GM12878 (cell line): ENCODE data around the gene MBIP. TPM values are rescaled to one million over a fixed set of nuclear protein-coding genes. Genes with fewer than 3 reads are reported as not detected.

ENCODE experiments used
- ATAC-seq: fragments of 200-7000 bp; cut with Tn5 transposase; 3 replicates; pipeline ENCODE4 v1.9.1; 2020; ENCODE audit warnings: mild to moderate bottlenecking, moderate library complexity
- BruUV-seq: library from RNA; stranded (reverse); fragments of 400-500 nt; replicated peaks from 2 replicates; lab custom pipeline; 2021; lab: Mats Ljungman, UMichigan
- CTCF ChIA-PET: fragments of 300-600 bp; sonication (Branson Sonifier 250); formaldehyde crosslinking; extraction: SDS; loops from one replicate; lab custom pipeline; 2021; ENCODE audit warnings: inconsistent platforms; lab: Yijun Ruan, JAX
- POLR2A ChIA-PET: fragments of 350-600 bp; formaldehyde crosslinking; extraction: SDS; loops from one replicate; lab custom pipeline; 2021; ENCODE audit warnings: inconsistent platforms; lab: Charles Lee
- RAD21 ChIA-PET: fragments of 300-600 bp; sonication (Branson Sonifier 250); formaldehyde crosslinking; loops from one replicate; lab custom pipeline; 2023; ENCODE audit warnings: antibody characterized with exemption; ENCODE audit not compliant: unreplicated experiment; lab: Charles Lee
- SMC1A ChIA-PET: fragments of 300-600 bp; sonication (Branson Sonifier 250); formaldehyde crosslinking; loops from one replicate; lab custom pipeline; 2023; ENCODE audit not compliant: unreplicated experiment, uncharacterized antibody; lab: Charles Lee
- DNase-seq: peaks from one replicate; pipeline ENCODE4 v3.0.0-alpha.2; 2011; ENCODE audit warnings: low read depth, low spot score
- FAIRE-seq: peaks from 3 replicates; lab custom pipeline; 2011; peaks lifted over from hg19 to GRCh38; lab: Jason Lieb, UNC
- H2AFZ ChIP-seq: 2 replicates; pipeline ENCODE4 v1.6.0; 2011; ENCODE audit warnings: low read depth, low read length, control low read depth; ENCODE audit not compliant: control insufficient read depth
- H3K27ac ChIP-seq: 2 replicates; pipeline ENCODE4 v1.5.1; 2011; ENCODE audit warnings: control low read depth; ENCODE audit not compliant: control insufficient read depth, insufficient read depth
- H3K27me3 ChIP-seq, 2 experiments: replicated peaks in 1 of 2; 2 replicates each; pipeline versions ENCODE4 v1.6.0 to v1.6.1; 2011; ENCODE audit warnings: low read length in 1 of 2; ENCODE audit not compliant: control insufficient read depth in 2 of 2, insufficient read depth in 2 of 2
- H3K36me3 ChIP-seq, 2 experiments: 2 replicates each; pipeline ENCODE4 v1.5.1; 2011; ENCODE audit warnings: low read length in 1 of 2; ENCODE audit not compliant: control insufficient read depth in 2 of 2, insufficient read depth in 2 of 2
- H3K4me1 ChIP-seq: 2 replicates; pipeline ENCODE4 v1.6.1; 2011; ENCODE audit warnings: mild to moderate bottlenecking, low read length, moderate library complexity, mixed read lengths; ENCODE audit not compliant: control insufficient read depth, insufficient read depth
- H3K4me2 ChIP-seq: 2 replicates; pipeline ENCODE4 v1.6.0; 2011; ENCODE audit warnings: control low read depth; ENCODE audit not compliant: control insufficient read depth, insufficient read depth
- H3K4me3 ChIP-seq: fragments of 200-600 bp; sonication (generic); 2 replicates; pipeline ENCODE4 v1.5.1; 2016
- H3K79me2 ChIP-seq: 2 replicates; pipeline ENCODE4 v1.6.0; 2011; ENCODE audit warnings: low read length; ENCODE audit not compliant: control insufficient read depth, insufficient read depth
- H3K9ac ChIP-seq: 2 replicates; pipeline ENCODE4 v1.8.0; 2011; ENCODE audit warnings: low read length, control low read depth, mixed read lengths; ENCODE audit not compliant: control insufficient read depth, insufficient read depth
- H3K9me3 ChIP-seq: replicated peaks from 3 replicates; pipeline ENCODE4 v1.5.1; 2011; ENCODE audit warnings: mild to moderate bottlenecking, low read length; ENCODE audit not compliant: control insufficient read depth, insufficient read depth
- H4K20me1 ChIP-seq: 2 replicates; pipeline ENCODE4 v1.6.0; 2011; ENCODE audit not compliant: control insufficient read depth, insufficient read depth
- CHD2 ChIP-seq: IDR thresholded peaks from 2 replicates; pipeline ENCODE4 v1.6.1; 2011; ENCODE audit warnings: low read depth, low read length, improper control_type of control experiment, borderline replicate concordance
- CREM ChIP-seq: IDR thresholded peaks from 2 replicates; pipeline ENCODE4 v1.6.1; 2014; ENCODE audit warnings: antibody characterized with exemption, low read depth
- CTCF ChIP-seq, 3 experiments: IDR thresholded peaks in 2 of 3; conservative IDR thresholded peaks in 1 of 3; 2 replicates each; pipeline ENCODE4 v1.5.1; 2011; ENCODE audit warnings: low read depth in 3 of 3, low read length in 3 of 3, mild to moderate bottlenecking in 3 of 3, control low read depth in 2 of 3, moderate library complexity in 2 of 3, inconsistent platforms in 1 of 3, mixed read lengths in 1 of 3; ENCODE audit not compliant: control insufficient read depth in 2 of 3, insufficient read depth in 1 of 3; ENCODE audit errors: extremely low read depth in 1 of 3
- EP300 ChIP-seq, 2 experiments: fragments of 150-350 bp in 1 of 2; IDR thresholded peaks; 2 replicates each; pipeline ENCODE4 v1.6.1; 2011 to 2012; ENCODE audit warnings: low read depth in 2 of 2, low read length in 2 of 2, borderline replicate concordance in 1 of 2, improper control_type of control experiment in 1 of 2, inconsistent platforms in 1 of 2; ENCODE audit not compliant: control insufficient read depth in 1 of 2
- JUNB ChIP-seq: IDR thresholded peaks from 2 replicates; pipeline ENCODE4 v1.6.1; 2016; ENCODE audit warnings: antibody characterized with exemption, mild to moderate bottlenecking
- PAX5 ChIP-seq: IDR thresholded peaks from 2 replicates; pipeline ENCODE4 v1.6.1; 2011; ENCODE audit warnings: low read depth, low read length, borderline replicate concordance
- ZBTB4 ChIP-seq: fragments of 450-650 bp; formaldehyde crosslinking; IDR thresholded peaks from 2 replicates; pipeline ENCODE4 v1.4.0; 2022; ENCODE audit warnings: mild to moderate bottlenecking, moderate library complexity
- WGBS: methylation state at CpG from one replicate; pipeline ENCODE4 v1.1.6; 2016; ENCODE audit warnings: low lambda C conversion rate; ENCODE audit not compliant: insufficient replicate concordance, insufficient coverage; ENCODE audit errors: missing lambda C conversion rate; 5-methylcytosine and 5-hydroxymethylcytosine counted together
- in situ Hi-C: fragments of 300-500 bp; cut with MboI; formaldehyde crosslinking; loops from 9 replicates; pipeline ENCODE4 v1.14.3; 2018; ENCODE audit warnings: mixed read lengths
- intact Hi-C: fragments of 100-400 bp; cut with micrococcal nuclease; formaldehyde crosslinking; loops from one replicate; pipeline ENCODE4 v1.14.2; 2022; ENCODE audit not compliant: unreplicated experiment
- polyA plus RNA-seq, 11 experiments: library from polyadenylated mRNA; depleted of rRNA in 4 of 11; unstranded in 6 of 11; stranded (reverse) in 5 of 11; fragments of >200 nt; fragmentation: Nextera tagmentation in 4 of 11; fragmentation: Illumina TruSeq in 1 of 11; extraction: Ambion mirVana in 4 of 11; extraction: Trizol in 1 of 11; gene quantifications; 1 replicate in 1 of 11; 2 replicates in 10 of 11; pipeline versions ENCODE4 v1.2.1 to v1.2.3, GENCODE V29; 2011 to 2016; ENCODE audit warnings: inconsistent platforms in 2 of 11, missing spikeins in 2 of 11, low read depth in 1 of 11
- total RNA-seq, 4 experiments: library from RNA; depleted of rRNA in 3 of 4; stranded (reverse); fragments of >200 nt in 3 of 4; fragmentation: Illumina TruSeq in 1 of 4; extraction: Trizol in 1 of 4; gene quantifications; 2 replicates each; pipeline versions ENCODE4 v1.2.1 to v1.2.3, GENCODE V29; 2013 to 2021

MBIP gene
- total and polyA plus RNA-seq, 10 of the 15 experiments (the other 5 are each of a cell fraction or from before 2014, with no cell fraction given): 9.0 to 43.5 (median 32.1) TPM

- DNase-seq (no peak), ATAC-seq (no peak), FAIRE-seq (no peak)
- POLR2A ChIA-PET: no interaction called here
- RAD21 ChIA-PET: no interaction called here
- in situ Hi-C loops: no loop called here
- intact Hi-C loops: loop anchor here (10.0 kb wide), 1 partner anchor 117 kb away; no protein-coding TSS in a partner anchor
- 31% methylated on average over 3 of the region's 3 CpGs for WGBS
- no peaks in the 10 kb centered on the region for H3K9me3 ChIP-seq
- no peaks in the 10 kb centered on the region for H3K4me1 ChIP-seq
- CTCF ChIA-PET: interaction anchor here (0.5 kb wide), 1 partner anchor 142 kb away, joined by 3 read pairs; no protein-coding TSS in a partner anchor
- TF ChIP-seq CHD2 (no peak), EP300 (IDR thresholded peaks at IDR 0.05; ENCODE audit: borderline replicate concordance in 1 of 2, control insufficient read depth in 1 of 2, low read depth in 2 of 2, low read length in 2 of 2) (no peak), CREM (no peak)
- no peaks in the 10 kb centered on the region for H3K79me2 ChIP-seq
- H3K36me3 ChIP-seq: no peaks in the 10 kb centered on the region
- H3K27me3 ChIP-seq: no peaks in the 10 kb centered on the region
- no peak overlapping the region for H3K4me2 ChIP-seq
- SMC1A ChIA-PET: no interaction called here
- BruUV-seq: no TSS peak
- H4K20me1 ChIP-seq: no peaks in the 10 kb centered on the region
- no peak overlapping the region for H3K4me3 ChIP-seq
- H2AFZ ChIP-seq: no peak overlapping the region
- H3K9ac ChIP-seq: no peak overlapping the region
- H3K27ac ChIP-seq: no peak overlapping the region
These were observed 62.2 kb downstream of the MBIP start for GRCh38 chr14:36258241-36258640.

GRCh38 chr14:36256126-36256801 is 64.2 kb downstream of the MBIP start:
- H4K20me1 ChIP-seq: no peaks in the 10 kb centered on the region
- FAIRE-seq (no peak), DNase-seq (no peak), ATAC-seq (no peak)
- WGBS: 23% methylated on average over 7 of the region's 7 CpGs
- no peak overlapping the region for H3K4me2 ChIP-seq
- no peak overlapping the region for H3K4me3 ChIP-seq
- H3K4me1 ChIP-seq: no peaks in the 10 kb centered on the region
- H2AFZ ChIP-seq: no peak overlapping the region
- no peaks in the 10 kb centered on the region for H3K27me3 ChIP-seq
- H3K9me3 ChIP-seq: no peaks in the 10 kb centered on the region
- RAD21 ChIA-PET: no interaction called here
- in situ Hi-C loops: no loop called here
- TF ChIP-seq JUNB (no peak), ZBTB4 (no peak), PAX5 (no peak), CTCF (IDR thresholded peaks at IDR 0.05 in 2 of 3, conservative IDR thresholded peaks at IDR 0.05 in 1 of 3; ENCODE audit: control insufficient read depth in 2 of 3, extremely low read depth in 1 of 3, insufficient read depth in 1 of 3, low read depth in 3 of 3, low read length in 3 of 3) (no peak)
- CTCF ChIA-PET: no interaction called here
- no peak overlapping the region for H3K9ac ChIP-seq
- SMC1A ChIA-PET: interaction anchor here (0.6 kb wide), 1 partner anchor 20 kb away, joined by 3 read pairs; no protein-coding TSS in a partner anchor
- H3K36me3 ChIP-seq: no peaks in the 10 kb centered on the region
- H3K79me2 ChIP-seq: no peaks in the 10 kb centered on the region
- POLR2A ChIA-PET: interaction anchor here (0.6 kb wide), 1 partner anchor 8 kb away, joined by 3 read pairs; no protein-coding TSS in a partner anchor
- no peak overlapping the region for H3K27ac ChIP-seq
- no TSS peak for BruUV-seq
- intact Hi-C loops: loop anchor here (10.0 kb wide), 1 partner anchor 119 kb away; no protein-coding TSS in a partner anchor
